Skin epidermis (tissue), 12 donors: ENCODE results near the gene SMIM38.

ENCODE experiments used
- H3K27ac ChIP-seq, 21 experiments: fragments of 200-600 bp; sonication (generic) in 11 of 21; one replicate each; pipeline ENCODE4 v1.5.0; 2020; ENCODE audit warnings: mild to moderate bottlenecking in 3 of 21, inconsistent platforms in 2 of 21, moderate library complexity in 2 of 21
- H3K4me3 ChIP-seq, 7 experiments: fragments of 200-600 bp; sonication (generic) in 2 of 7; one replicate each; pipeline ENCODE4 v1.5.0; 2020; ENCODE audit warnings: inconsistent platforms in 2 of 7, mild to moderate bottlenecking in 2 of 7, moderate library complexity in 1 of 7

The SMIM38 gene

GRCh38 chr11:69155302-69156234 is at the start of gene SMIM38:
Gene SMIM38, plus strand, starts transcription at chr11:69155935. Its CDS starts 1,912 bp downstream, at chr11:69157847.
- Histone ChIP-seq H3K27ac (peak within 1 kb of the TSS in 10 of 21 experiments; percentile 5 to 65 (median 18)), H3K4me3 (no peak within 1 kb of the TSS)

DNA sequence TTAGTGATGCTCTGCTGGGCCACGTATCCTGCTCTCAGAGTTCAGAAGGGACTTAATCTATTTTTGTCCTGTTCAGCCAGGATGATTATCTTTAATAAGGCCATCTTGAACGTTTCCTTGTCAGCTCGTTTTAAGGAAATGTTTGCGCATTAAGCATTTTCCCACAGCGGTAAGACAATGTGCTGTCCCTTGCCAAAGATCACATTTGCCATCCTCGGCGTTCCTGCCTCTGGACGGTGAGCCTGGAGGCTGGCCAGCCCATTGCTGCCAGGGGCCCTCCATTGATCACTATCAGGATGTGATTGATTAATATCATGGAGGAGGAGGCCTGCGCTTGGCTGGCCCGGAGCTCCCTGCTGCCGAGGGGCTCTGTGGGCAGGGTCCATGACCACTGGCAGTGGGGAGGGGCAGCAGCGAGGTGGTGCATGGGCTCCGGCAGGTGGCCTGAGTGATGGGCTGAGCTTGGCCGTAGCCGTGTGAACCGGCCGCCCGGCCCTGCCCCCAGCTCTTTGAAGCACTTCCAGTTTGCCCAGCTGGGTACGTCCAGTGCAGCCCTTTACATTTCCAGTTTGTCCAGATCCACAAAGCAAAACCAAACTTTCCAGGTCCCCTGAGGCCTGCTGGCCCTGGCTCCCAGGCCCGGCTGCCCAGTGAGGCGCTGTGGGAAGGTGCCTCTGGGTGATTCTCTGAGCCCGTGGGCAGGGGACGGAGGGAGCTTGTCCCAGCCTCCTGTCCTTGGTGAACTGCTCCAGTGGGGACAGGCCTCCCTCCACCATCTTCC is 49.5 kb upstream of the SMIM38 start:
- Histone ChIP-seq H3K27ac (no peak overlapping the region), H3K4me3 (no peak overlapping the region)

DNA sequence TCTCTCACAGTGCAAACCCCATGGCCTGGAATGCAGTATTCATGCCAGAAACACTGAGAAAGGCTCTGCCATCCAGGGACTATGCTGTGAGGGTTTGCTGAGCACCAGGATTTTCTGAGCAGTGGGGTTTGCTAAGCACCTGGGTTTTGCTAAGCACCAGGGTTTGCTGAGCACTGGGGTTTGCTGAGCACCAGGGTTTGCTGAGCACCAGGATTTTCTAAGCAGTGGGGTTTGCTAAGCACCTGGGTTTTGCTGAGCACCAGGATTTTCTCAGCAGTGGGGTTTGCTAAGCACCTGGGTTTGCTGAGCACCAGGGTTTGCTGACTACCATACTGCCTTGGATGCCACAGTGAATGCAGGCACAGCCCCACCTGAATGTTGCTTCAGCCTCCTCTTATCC is 48.3 kb upstream of the SMIM38 start:
- Histone ChIP-seq H3K4me3 (no peak overlapping the region), H3K27ac (peak overlapping the region in 1 of 21 experiments; percentile 39)

DNA sequence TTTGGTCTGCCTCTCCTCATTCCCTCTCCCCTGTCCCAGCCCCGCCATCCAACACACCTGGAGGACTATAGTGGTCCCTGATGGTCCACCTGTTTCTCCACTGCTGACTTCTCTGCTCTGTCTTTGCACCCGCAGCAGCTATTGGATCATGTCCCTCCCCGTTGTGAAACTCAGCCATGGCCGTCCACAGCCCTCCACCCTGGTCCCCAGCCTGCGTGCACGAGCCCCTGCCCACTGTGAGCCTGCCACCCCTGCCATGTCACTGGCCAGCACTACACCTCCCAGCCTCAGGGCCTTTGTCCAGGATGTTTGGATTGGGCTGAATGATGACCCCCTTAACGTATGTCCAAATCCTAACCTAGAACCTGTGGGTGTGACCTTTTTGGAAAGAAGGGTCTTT is 47.7 kb upstream of the SMIM38 start:
- Histone ChIP-seq H3K27ac (no peak overlapping the region), H3K4me3 (no peak overlapping the region)

- no peak overlapping the region for H3K4me3 ChIP-seq
- H3K27ac ChIP-seq, result no peak overlapping the region
Observed at GRCh38 chr11:69108559-69108958, 47.2 kb upstream of the SMIM38 start.

DNA sequence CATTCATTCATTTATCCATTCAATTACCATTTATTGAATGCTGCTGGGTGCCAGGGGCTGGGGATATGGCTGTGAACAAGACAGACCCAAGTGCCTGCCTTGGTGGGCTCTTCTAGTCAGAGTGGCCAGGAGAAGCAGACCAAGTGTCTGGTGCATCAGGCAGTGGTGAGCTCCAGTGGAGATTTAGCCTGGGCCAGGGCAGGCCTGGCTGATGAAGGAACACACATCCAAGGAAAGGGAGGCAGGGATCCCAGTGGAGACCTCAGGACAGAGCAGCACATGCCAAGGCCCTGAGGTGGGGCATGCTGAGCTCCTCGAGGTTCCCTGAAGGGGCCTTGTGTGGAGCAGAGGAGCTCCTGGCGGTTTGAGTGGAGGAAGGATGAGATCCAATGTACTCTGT is 46.6 kb upstream of the SMIM38 start:
- no peak overlapping the region for H3K4me3 ChIP-seq

DNA sequence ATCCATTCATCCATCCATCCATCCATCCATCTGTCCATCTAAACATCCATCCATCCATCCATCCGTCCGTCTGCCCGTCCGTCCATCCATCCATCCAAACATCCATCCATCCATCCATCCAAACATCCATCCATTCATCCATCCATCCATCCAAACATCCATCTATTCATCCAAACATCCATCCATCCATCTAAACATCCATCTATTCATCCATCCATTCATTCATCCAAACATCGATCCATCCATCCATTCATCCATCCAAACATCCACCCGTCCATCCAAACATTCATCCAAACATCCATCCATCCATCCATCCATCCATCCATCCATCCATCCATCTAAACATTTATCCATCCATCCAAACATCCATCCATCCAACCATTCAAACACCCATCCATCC is 45.3 kb upstream of the SMIM38 start:
- no peak overlapping the region for H3K4me3 ChIP-seq
- H3K27ac ChIP-seq, result no peak overlapping the region

More for the DNA sequence above, 46.6 kb upstream of the SMIM38 start:
- no peak overlapping the region for H3K27ac ChIP-seq

DNA sequence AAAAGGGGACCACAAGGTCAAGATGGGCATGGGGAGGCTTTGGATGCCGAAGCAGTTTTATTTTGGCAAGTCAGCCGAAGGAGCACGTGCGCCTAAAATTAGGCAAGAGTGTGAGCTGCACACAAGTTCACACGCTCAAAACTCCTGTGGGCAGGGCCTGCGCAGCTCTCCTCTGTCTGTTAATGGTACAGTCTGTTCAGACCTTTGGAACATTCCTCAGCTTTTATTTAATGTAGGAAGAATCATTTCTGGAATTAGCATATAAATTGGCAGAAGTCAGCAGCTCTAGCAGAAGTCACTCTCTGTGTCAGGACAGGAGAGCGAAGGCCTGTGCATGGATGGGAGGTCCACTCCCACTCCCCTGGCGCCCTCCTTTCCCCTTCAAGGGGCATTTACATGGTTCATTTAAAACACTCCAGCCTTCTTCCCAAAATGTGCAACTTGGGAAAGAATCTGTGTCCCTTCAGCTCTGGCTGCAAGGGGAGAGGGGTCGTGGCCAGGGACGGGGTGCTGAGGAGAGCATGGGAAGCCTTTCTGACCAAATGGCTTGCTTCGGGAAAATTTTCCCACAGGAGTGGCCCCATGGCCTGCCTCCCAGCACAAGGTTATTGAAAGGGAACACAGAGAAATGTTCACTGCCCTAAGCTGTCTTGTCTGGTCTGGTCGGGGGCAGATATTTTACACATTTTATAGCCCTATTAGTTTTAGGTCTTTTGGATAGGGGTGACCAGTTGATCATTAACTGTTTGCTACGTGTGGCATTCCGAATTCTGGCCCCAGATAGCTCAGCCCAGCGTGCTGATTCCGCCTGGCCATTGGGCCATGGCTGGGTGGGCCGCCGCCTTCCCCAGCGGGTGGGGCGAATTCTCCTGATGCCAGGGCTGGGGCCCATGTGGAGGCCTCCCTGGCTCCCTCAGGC is 43.9 kb upstream of the SMIM38 start:
- no peak overlapping the region for H3K27ac ChIP-seq

DNA sequence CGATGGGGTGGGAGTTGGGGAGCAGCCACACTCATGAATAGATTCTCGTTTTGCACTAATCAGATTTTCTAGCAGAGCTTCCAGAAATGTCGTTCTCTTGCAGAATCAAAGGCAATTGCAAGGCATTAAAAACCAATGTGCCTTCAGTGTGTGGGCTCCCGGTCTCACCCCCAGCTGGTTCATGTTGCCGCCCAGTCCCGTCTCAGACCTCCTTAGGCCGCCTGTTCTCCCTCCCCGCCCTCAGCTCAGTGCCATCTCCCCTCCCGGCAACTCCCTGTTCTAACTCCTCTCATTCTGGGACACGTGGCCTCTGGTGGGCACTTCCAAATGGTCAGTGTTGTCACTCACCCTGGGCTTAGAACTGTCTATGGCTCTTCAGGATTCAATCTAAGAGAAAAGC is 42.5 kb upstream of the SMIM38 start:
- Histone ChIP-seq H3K27ac (no peak overlapping the region), H3K4me3 (no peak overlapping the region)

More for the DNA sequence above, 43.9 kb upstream of the SMIM38 start:
- H3K4me3 ChIP-seq, result no peak overlapping the region

GRCh38 chr11:69113646-69114340 is 41.9 kb upstream of the SMIM38 start:
- Histone ChIP-seq H3K27ac (no peak overlapping the region), H3K4me3 (no peak overlapping the region)

- no peak overlapping the region for H3K27ac ChIP-seq
- no peak overlapping the region for H3K4me3 ChIP-seq
Observed at GRCh38 chr11:69114362-69114761, 41.4 kb upstream of the SMIM38 start.

DNA sequence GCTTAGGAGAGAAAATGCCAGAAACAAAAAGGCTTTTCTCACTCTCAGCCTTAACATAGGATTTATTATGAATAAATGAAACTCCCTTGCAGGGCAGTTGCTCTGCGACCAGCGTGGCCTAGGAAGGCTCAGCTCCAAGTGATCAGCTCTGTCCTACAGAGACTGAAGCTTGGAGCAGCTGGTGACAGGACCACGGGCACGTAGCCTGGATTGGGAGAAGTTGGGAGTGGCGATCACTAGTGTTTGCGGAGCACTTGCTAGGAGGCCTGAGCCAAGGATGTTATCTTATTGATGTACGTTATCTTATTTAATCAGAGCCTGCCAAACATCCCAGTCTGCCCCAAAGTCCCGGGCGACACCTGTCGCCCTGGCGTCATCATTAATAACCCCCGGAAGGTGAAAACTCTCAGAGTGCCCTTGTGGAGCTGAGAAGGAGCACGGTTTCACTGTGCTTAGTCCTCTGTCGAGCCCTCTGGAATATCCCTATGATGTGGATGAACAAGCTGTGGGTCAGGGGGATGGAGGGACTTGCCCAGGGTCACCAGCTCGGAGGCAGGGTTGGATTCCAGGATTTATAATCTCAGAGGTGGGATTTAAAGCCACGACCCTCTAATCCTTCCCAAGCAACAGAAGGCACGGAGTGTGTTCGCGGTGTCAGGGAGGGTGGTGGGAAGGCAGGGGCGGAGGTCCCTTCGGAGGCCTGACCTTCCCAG is 40.8 kb upstream of the SMIM38 start:
- Histone ChIP-seq H3K4me3 (no peak overlapping the region), H3K27ac (no peak overlapping the region)

DNA sequence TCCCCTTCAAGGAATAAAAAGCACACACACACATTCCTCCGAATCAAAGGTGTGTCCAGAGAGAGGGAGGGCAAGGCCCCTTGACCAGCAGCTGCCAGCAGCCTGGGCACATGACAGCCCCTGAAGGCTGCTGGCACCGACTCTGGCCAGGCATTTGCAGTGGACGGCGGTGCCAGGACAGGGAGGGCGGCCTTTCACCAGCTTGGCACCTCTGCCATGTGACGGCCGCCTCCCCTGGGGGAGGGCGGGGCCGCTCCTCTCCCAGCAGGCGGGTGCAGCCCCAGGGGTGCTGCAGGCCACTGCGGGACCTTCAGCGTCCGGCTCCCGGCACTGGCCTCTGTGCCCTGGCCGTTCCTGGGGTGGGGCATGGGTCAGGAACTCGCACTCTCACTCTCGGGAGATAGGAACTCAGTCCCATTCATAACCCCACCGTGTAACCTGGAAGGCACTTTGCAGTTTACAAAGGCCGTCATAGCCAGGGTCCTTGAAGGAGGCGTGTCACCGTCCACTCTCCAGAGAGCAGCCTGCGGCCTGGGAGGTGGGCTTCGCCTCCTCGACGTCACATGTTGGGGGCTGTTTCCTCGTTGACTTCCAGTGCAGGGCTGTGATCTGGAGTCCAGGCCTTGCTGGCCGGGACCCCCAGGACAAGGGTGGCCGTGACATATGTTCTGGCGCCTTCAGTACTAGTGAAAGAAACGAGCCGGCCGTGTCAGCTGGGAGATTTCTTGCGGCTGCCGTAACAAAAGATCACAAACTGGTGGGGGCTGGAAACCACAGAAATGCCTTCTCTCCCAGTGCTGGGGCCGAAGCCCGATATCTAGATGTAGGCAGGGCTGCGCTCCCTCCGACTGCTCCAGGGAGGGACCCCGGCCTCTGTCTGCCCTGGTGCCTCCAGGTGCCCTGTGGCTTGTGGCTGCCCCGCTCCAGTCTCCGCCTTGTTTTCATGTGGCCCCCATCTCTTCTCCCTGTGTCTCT is 39.9 kb upstream of the SMIM38 start:
- no peak overlapping the region for H3K27ac ChIP-seq
- no peak overlapping the region for H3K4me3 ChIP-seq

DNA sequence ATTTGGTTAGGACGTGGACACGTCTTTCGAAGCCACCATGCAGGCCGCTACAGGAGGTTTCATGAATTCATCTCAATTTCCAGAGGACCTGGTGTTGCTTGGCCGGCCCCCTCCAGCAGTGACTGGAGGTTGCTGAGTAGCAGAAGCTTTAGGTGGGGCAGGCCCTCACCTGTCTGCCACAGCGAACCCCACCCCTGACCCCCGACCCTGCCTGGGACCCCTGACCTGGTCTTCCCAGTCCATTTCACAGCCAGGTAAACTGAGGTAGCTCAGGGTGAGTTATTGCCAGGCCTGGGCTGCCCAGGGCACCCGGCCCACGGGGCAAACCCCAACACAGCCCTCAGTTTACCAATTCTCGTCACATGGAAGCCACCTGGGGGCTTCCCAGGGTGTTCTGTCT is 39.1 kb upstream of the SMIM38 start:
- Histone ChIP-seq H3K27ac (no peak overlapping the region), H3K4me3 (no peak overlapping the region)

DNA sequence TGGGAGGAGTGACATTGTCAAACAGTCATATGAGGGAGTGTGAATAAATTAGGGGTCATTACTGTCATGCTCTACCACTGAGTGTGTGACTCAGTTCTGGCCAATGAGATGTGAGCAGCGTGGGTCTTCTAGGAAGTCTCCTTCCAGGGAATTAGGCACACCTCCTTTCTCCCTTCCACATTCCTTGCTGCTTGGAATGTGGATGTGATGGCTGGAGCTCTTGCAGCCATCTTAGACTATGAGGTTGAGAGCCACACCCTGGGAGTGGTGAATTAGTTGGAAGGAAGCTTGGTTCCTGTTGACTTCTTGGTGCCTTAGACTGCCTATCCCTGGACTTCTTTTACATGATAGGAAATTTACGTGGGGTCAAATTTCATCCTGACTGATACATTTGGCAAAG is 36.5 kb upstream of the SMIM38 start:
- no peak overlapping the region for H3K4me3 ChIP-seq
- no peak overlapping the region for H3K27ac ChIP-seq

GRCh38 chr11:69120096-69120875 is 35.4 kb upstream of the SMIM38 start:
- H3K27ac ChIP-seq, result no peak overlapping the region
- H3K4me3 ChIP-seq, result no peak overlapping the region

DNA sequence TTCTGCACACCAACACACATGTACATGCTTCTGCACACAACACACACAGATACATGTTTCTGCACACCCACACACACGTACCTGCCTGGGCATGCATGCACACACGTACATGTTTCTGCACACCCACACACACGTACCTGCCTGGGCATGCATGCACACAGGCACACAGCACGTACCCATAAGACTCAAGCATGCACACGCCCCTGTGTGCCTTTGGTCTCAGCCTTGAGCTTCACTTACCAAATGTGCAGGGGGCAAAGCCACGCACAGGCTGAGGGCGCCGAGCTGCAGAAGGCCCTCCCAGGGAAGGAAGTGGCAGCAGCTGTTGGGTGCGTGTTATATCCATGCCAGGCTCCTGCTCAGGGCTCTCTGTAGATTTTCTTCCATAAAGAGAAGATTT is 34.7 kb upstream of the SMIM38 start:
- Histone ChIP-seq H3K27ac (peak overlapping the region in 2 of 21 experiments; percentile 13 to 31), H3K4me3 (no peak overlapping the region)
